Bronchial epithelial cell (primary cell): Measurements from ENCODE around the gene COG3. TPM values are rescaled to one million over a fixed set of nuclear protein-coding genes. Genes with fewer than 3 reads are reported as not detected.

Source experiments
- DNase-seq: peaks from one replicate; pipeline ENCODE4 v3.0.0-alpha.2; 2010; ENCODE audit warnings: low read depth
- FAIRE-seq: peaks from 2 replicates; lab custom pipeline; 2011; peaks lifted over from hg19 to GRCh38; lab: Jason Lieb, UNC
- H3K27me3 ChIP-seq: 2 replicates; pipeline ENCODE4 v1.5.1; 2011; ENCODE audit warnings: low read length; ENCODE audit not compliant: control insufficient read depth, insufficient read depth
- H3K36me3 ChIP-seq: 2 replicates; pipeline ENCODE4 v1.5.1; 2011; ENCODE audit warnings: low read length; ENCODE audit not compliant: control insufficient read depth, insufficient read depth
- H3K4me3 ChIP-seq: 2 replicates; pipeline ENCODE4 v1.5.1; 2011; ENCODE audit warnings: mild to moderate bottlenecking, low read depth, low read length, control low read depth
- total RNA-seq: library from RNA; depleted of rRNA; stranded (reverse); fragments of >200 nt; gene quantifications from 2 replicates; pipeline ENCODE4 v1.2.1, GENCODE V29; 2014
- TF ChIP-seq, protein P1 (sequence below): IDR thresholded peaks from 2 replicates; pipeline ENCODE4 v1.5.1; 2011; ENCODE audit warnings: mild to moderate bottlenecking, moderate library complexity, low read length, control low read depth, inconsistent platforms; ENCODE audit not compliant: insufficient read depth, severe bottlenecking

The COG3 gene
- total RNA-seq, 1 donor from 2014 or later, result 47.4 TPM

DNA sequence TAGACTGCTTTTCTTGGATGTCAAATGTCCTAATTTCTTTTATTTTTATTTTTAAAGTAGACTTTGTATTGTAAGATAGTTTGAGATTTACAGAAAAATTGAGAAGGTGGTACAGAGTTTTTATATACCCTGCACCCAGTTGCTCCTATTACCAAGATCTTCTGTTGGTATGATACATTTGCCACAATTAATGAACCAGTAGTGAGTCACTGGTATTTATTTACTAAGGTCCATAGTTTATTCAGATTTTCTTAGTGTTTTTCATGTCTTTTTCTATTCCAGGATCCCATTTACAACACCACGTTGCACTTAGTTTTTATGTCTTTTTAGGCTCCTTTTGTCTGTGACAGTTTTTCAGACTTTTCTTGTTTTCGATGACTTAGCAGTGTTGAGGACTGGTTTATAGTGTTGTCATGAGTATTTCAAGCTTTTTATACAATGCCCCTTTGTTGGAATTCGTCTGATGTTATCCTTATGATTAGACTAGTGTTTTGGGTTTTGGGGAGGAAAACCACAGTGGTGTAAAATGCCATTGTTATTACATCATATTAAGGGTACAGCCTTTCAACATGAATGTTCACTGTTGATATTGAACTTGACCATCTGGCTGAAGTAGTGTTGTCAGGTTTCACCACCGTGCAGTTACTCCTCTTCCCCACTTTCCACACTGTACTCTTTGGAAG is 35.9 kb downstream of the COG3 start:
- H3K36me3 ChIP-seq, result peaks cover 19% of the 10 kb centered on the region
- DNase-seq (peak; percentile 71), FAIRE-seq (no peak)
- no peak overlapping the region for H3K4me3 ChIP-seq
- no peaks in the 10 kb centered on the region for H3K27me3 ChIP-seq
- TF ChIP-seq, protein P1, sequence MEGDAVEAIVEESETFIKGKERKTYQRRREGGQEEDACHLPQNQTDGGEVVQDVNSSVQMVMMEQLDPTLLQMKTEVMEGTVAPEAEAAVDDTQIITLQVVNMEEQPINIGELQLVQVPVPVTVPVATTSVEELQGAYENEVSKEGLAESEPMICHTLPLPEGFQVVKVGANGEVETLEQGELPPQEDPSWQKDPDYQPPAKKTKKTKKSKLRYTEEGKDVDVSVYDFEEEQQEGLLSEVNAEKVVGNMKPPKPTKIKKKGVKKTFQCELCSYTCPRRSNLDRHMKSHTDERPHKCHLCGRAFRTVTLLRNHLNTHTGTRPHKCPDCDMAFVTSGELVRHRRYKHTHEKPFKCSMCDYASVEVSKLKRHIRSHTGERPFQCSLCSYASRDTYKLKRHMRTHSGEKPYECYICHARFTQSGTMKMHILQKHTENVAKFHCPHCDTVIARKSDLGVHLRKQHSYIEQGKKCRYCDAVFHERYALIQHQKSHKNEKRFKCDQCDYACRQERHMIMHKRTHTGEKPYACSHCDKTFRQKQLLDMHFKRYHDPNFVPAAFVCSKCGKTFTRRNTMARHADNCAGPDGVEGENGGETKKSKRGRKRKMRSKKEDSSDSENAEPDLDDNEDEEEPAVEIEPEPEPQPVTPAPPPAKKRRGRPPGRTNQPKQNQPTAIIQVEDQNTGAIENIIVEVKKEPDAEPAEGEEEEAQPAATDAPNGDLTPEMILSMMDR, result no peak

GRCh38 chr13:45501175-45501526 is 36.4 kb downstream of the COG3 start:
- FAIRE-seq (no peak), DNase-seq (no peak)
- TF ChIP-seq, protein P1, result no peak
- Histone ChIP-seq H3K4me3 (no peak overlapping the region), H3K27me3 (no peaks in the 10 kb centered on the region), H3K36me3 (peaks cover 21% of the 10 kb centered on the region)

- DNase-seq, result no peak
- TF ChIP-seq, protein P1, result no peak
- Histone ChIP-seq H3K36me3 (peaks cover 26% of the 10 kb centered on the region), H3K27me3 (no peaks in the 10 kb centered on the region), H3K4me3 (no peak overlapping the region)
- no peak for FAIRE-seq
Measured at GRCh38 chr13:45503658-45504057, 38.9 kb downstream of the COG3 start.

DNA sequence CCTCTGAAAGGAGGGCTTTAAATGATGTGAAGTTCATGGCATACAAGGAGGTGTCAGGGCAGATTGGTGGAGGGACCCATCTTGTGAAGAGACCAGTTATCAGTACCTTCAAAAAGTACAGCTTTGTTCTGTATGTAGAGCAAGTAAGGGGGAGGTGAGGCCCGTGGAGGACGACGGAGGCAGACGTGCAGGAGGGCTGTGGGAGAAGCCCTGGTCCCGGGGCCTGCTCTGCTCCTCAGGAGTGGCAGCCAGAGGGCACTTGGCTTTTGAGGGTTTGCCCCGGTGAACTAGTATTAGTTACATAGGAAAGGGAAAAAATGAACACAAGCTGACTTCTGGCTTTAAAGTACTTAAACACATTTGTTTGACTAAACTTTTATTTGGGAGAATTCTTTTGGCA is 42.1 kb downstream of the COG3 start:
- H3K4me3 ChIP-seq, result no peak overlapping the region
- H3K27me3 ChIP-seq, result no peaks in the 10 kb centered on the region
- TF ChIP-seq, protein P1, result no peak
- DNase-seq (no peak), FAIRE-seq (no peak)
- H3K36me3 ChIP-seq, result peaks cover 24% of the 10 kb centered on the region

DNA sequence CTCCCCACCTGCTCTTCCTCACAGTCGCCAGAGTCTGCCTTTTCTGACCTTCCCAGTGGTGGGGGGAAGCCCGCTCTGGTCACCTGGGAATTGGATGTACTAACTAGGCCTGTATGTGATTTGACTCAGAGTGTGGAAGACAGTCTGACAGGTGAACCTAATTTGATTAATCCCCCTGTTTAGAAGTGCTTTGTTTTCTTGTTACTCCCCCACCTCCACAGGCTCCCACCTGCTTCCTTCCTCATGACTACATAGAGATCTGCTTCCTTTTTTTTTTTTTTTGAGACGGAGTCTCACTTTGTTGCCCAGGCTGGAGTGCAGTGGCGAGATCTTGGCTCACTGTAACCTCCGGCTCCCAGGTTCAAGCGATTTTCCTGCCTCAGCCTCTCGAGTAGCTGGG is 44.0 kb downstream of the COG3 start:
- FAIRE-seq, result no peak
- peaks cover 20% of the 10 kb centered on the region for H3K36me3 ChIP-seq
- no peak for DNase-seq
- H3K27me3 ChIP-seq, result no peaks in the 10 kb centered on the region
- H3K4me3 ChIP-seq, result no peak overlapping the region
- TF ChIP-seq, protein P1, result no peak

DNA sequence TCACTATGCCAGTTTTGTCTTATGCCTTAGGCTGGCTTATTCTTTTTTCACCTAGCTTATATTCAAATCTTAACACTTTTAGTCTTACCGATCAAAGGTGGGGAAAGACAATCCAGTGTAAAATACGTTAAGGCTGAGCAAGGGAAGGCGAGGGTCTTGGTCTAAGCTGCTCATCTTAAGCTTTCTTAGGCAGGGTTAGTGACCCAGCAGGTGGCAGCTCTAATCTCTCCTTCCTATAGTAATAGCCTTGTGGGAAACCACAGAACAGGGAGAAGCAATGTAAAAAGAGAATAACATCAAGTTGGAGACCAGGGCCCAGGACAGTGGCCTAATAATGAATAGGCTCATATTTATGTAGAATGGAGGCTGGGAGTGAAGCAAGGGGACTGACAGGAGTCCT is 45.9 kb downstream of the COG3 start:
- Histone ChIP-seq H3K36me3 (peaks cover 14% of the 10 kb centered on the region), H3K4me3 (no peak overlapping the region), H3K27me3 (no peaks in the 10 kb centered on the region)
- DNase-seq, result no peak
- TF ChIP-seq, protein P1, result no peak
- FAIRE-seq, result no peak
